A549 (cell line): ENCODE results near the gene RAD51B.

Experiments
- CEBPB ChIP-seq, 2 experiments: fragments of >200 bp in 1 of 2; sonication (Bioruptor Twin) in 1 of 2; formaldehyde crosslinking in 1 of 2; IDR thresholded peaks; 2 replicates each; pipeline ENCODE4 v1.6.1; 2012 to 2016
- CTCF ChIP-seq: fragments of >200 bp; sonication (Bioruptor Twin); formaldehyde crosslinking; IDR thresholded peaks from 3 replicates; pipeline ENCODE4 v1.5.1; 2016
- E2F6 ChIP-seq: IDR thresholded peaks from 2 replicates; pipeline ENCODE4 v1.6.1; 2012; ENCODE audit warnings: low read depth, borderline replicate concordance
- JUN ChIP-seq, 2 experiments: fragments of >200 bp; sonication (Bioruptor Twin); formaldehyde crosslinking; IDR thresholded peaks; 2 replicates in 1 of 2; 3 replicates in 1 of 2; pipeline ENCODE4 v1.6.1; 2016 to 2017
- JUNB ChIP-seq: fragments of >200 bp; sonication (Bioruptor Twin); formaldehyde crosslinking; IDR thresholded peaks from 2 replicates; pipeline ENCODE4 v1.6.1; 2016
- POLR2A ChIP-seq: IDR thresholded peaks from 2 replicates; pipeline ENCODE4 v1.6.1; 2012; ENCODE audit warnings: mild to moderate bottlenecking, low read length
- POLR2AphosphoS2 ChIP-seq: conservative IDR thresholded peaks from 2 replicates; pipeline ENCODE4 v1.6.1; 2012; ENCODE audit warnings: low read length, improper control_type of control experiment, inconsistent platforms
- TP53 ChIP-seq: fragments of 250-450 bp; sonication (Bioruptor Pico); IDR thresholded peaks from 2 replicates; pipeline ENCODE4 v1.5.0; 2021; ENCODE audit warnings: mild to moderate bottlenecking, moderate library complexity

GRCh38 chr14:67998834-67999233 lies 179.3 kb downstream of the RAD51B start:
- no peak for TF ChIP-seq CTCF
- no peak for TF ChIP-seq CEBPB (IDR thresholded peaks at IDR 0.05)
- TF ChIP-seq POLR2A = no peak
- TF ChIP-seq POLR2AphosphoS2 = no peak
- TF ChIP-seq JUN (IDR thresholded peaks at IDR 0.05) = no peak
- TF ChIP-seq E2F6 = no peak
- no peak for TF ChIP-seq JUNB
- no peak for TF ChIP-seq TP53
